K562 treated with DMSO at 1 percent for 12 hours (cell line): Measurements from ENCODE around the gene AQP10. TPM values are rescaled to one million over a fixed set of nuclear protein-coding genes. Genes with fewer than 3 reads are reported as not detected.

Experiments
- total RNA-seq: library from RNA; unstranded; fragments of 300-600 nt; gene quantifications from 2 replicates; pipeline ENCODE4 v1.2.3, GENCODE V29; 2022; ENCODE audit not compliant: insufficient read depth

Gene AQP10
- total RNA-seq = 0.65 and 1.3 TPM in 2 replicates

GRCh38 chr1:154320882-154321608 is at the start of gene AQP10:
TSS of gene AQP10 (plus strand) at chr1:154321093. CDS start at chr1:154321156, 63 bp downstream.

GRCh38 chr1:154272217-154272998 is 48.5 kb upstream of the AQP10 start, which contains the start of gene HAX1:
TSS of gene HAX1 (plus strand) at chr1:154272629. CDS start at chr1:154272724, 95 bp downstream.

GRCh38 chr1:154324669-154325582 is 4.0 kb downstream of the AQP10 start, which contains the start of gene ATP8B2:
TSS of gene ATP8B2 (plus strand) at chr1:154325525. CDS start at chr1:154328142, 2,617 bp downstream.

Other genes starting within 250 kb of the AQP10 start
- gene NUP210L, start 166.0 kb upstream of the AQP10 start, total RNA-seq = not detected in 2 replicates
- 228 and 361 TPM in 2 replicates for gene TPM3, start 129.0 kb upstream of the AQP10 start, total RNA-seq
- not detected in 2 replicates for gene CFAP141, start 114.8 kb upstream of the AQP10 start, total RNA-seq
- 49.2 and 167 TPM in 2 replicates for gene UBAP2L, start 100.1 kb upstream of the AQP10 start, total RNA-seq
- 212 and 223 TPM in 2 replicates for gene HAX1, start 48.5 kb upstream of the AQP10 start, total RNA-seq
- 11.1 and 27.0 TPM in 2 replicates for gene ATP8B2, start 4.4 kb downstream of the AQP10 start, total RNA-seq
- 0.73 and 3.9 TPM in 2 replicates for gene IL6R, start 84.2 kb downstream of the AQP10 start, total RNA-seq
- not detected in 2 replicates for gene TDRD10, start 181.1 kb downstream of the AQP10 start, total RNA-seq
- not detected in 2 replicates for gene SHE, start 181.3 kb downstream of the AQP10 start, total RNA-seq
- 29.2 and 43.3 TPM in 2 replicates for gene UBE2Q1, start 237.6 kb downstream of the AQP10 start, total RNA-seq
- gene CHRNB2, start 246.7 kb downstream of the AQP10 start, total RNA-seq = 0.37 TPM in 1 of 2 replicates, not detected in the other